ENCODE data around the gene NMUR1. TPM values are rescaled to one million over a fixed set of nuclear protein-coding genes. Genes with fewer than 3 reads are reported as not detected.

The NMUR1 gene
- polyA plus RNA-seq, 1 donor (not counting 4 experiments of a cell fraction or from before 2014, with no cell fraction given), result not detected

- Histone ChIP-seq H3K79me2 (ENCODE audit: control insufficient read depth, insufficient read depth, low read length) (no peaks in the 10 kb centered on the region), H3K4me2 (ENCODE audit: control insufficient read depth, extremely low read depth, insufficient read depth, low read depth, low read length) (no peak overlapping the region), H4K20me1 (ENCODE audit: control insufficient read depth, extremely low read depth, insufficient read depth, low read length) (no peaks in the 10 kb centered on the region), H3K27ac (ENCODE audit: control insufficient read depth, insufficient read depth, low read length) (no peak overlapping the region), H2AFZ (ENCODE audit: control insufficient read depth, low read length) (no peak overlapping the region), H3K36me3 (ENCODE audit: control insufficient read depth in 2 of 2, extremely low read depth in 1 of 2, insufficient read depth in 2 of 2, low read length in 2 of 2) (no peaks in the 10 kb centered on the region), H3K9ac (ENCODE audit: control insufficient read depth, extremely low read depth, insufficient read depth, low read length) (no peak overlapping the region), H3K4me1 (ENCODE audit: control insufficient read depth, extremely low read depth, insufficient read depth, low read length) (no peaks in the 10 kb centered on the region), H3K9me1 (ENCODE audit: control insufficient read depth, extremely low read depth, insufficient read depth, low read length) (no peaks in the 10 kb centered on the region), H3K27me3 (ENCODE audit: control insufficient read depth, extremely low read depth, insufficient read depth, low read length) (no peaks in the 10 kb centered on the region), H3K9me3 (ENCODE audit: control insufficient read depth, low read depth, low read length) (no peaks in the 10 kb centered on the region), H3K4me3 (ENCODE audit: control insufficient read depth in 2 of 3, extremely low read depth in 1 of 3, insufficient read depth in 2 of 3, low read depth in 1 of 3, low read length in 3 of 3) (no peak overlapping the region)
- dilution Hi-C loops (cut with MboI; ENCODE audit: extremely low pct_ligation_motif_present, low sequenced_read_pairs), result no loop called here
- DNase-seq (ENCODE audit: low read depth, low spot score) (no peak), FAIRE-seq (no peak)
- no peak for TF ChIP-seq EZH2 (IDR thresholded peaks at IDR 0.05; ENCODE audit: low read length)
- TF ChIP-seq, protein P1, sequence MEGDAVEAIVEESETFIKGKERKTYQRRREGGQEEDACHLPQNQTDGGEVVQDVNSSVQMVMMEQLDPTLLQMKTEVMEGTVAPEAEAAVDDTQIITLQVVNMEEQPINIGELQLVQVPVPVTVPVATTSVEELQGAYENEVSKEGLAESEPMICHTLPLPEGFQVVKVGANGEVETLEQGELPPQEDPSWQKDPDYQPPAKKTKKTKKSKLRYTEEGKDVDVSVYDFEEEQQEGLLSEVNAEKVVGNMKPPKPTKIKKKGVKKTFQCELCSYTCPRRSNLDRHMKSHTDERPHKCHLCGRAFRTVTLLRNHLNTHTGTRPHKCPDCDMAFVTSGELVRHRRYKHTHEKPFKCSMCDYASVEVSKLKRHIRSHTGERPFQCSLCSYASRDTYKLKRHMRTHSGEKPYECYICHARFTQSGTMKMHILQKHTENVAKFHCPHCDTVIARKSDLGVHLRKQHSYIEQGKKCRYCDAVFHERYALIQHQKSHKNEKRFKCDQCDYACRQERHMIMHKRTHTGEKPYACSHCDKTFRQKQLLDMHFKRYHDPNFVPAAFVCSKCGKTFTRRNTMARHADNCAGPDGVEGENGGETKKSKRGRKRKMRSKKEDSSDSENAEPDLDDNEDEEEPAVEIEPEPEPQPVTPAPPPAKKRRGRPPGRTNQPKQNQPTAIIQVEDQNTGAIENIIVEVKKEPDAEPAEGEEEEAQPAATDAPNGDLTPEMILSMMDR (optimal IDR thresholded peaks at IDR 0.05 in 1 of 3, IDR thresholded peaks at IDR 0.05 in 1 of 3, conservative IDR thresholded peaks at IDR 0.05 in 1 of 3; ENCODE audit: extremely low read depth in 1 of 3, insufficient read depth in 2 of 3, low read length in 3 of 3), result peak in 1 of 3 experiments; percentile 31
Observed at GRCh38 chr2:231489990-231490389, 40.3 kb downstream of the NMUR1 start.

GRCh38 chr2:231488331-231488730 lies 41.9 kb downstream of the NMUR1 start:
- Histone ChIP-seq H3K27me3 (ENCODE audit: control insufficient read depth, extremely low read depth, insufficient read depth, low read length) (no peaks in the 10 kb centered on the region), H3K9ac (ENCODE audit: control insufficient read depth, extremely low read depth, insufficient read depth, low read length) (no peak overlapping the region), H3K4me3 (ENCODE audit: control insufficient read depth in 2 of 3, extremely low read depth in 1 of 3, insufficient read depth in 2 of 3, low read depth in 1 of 3, low read length in 3 of 3) (no peak overlapping the region), H3K27ac (ENCODE audit: control insufficient read depth, insufficient read depth, low read length) (no peak overlapping the region), H4K20me1 (ENCODE audit: control insufficient read depth, extremely low read depth, insufficient read depth, low read length) (no peaks in the 10 kb centered on the region), H3K36me3 (ENCODE audit: control insufficient read depth in 2 of 2, extremely low read depth in 1 of 2, insufficient read depth in 2 of 2, low read length in 2 of 2) (no peaks in the 10 kb centered on the region), H3K4me2 (ENCODE audit: control insufficient read depth, extremely low read depth, insufficient read depth, low read depth, low read length) (no peak overlapping the region), H3K9me3 (ENCODE audit: control insufficient read depth, low read depth, low read length) (no peaks in the 10 kb centered on the region), H2AFZ (ENCODE audit: control insufficient read depth, low read length) (no peak overlapping the region), H3K4me1 (ENCODE audit: control insufficient read depth, extremely low read depth, insufficient read depth, low read length) (no peaks in the 10 kb centered on the region), H3K79me2 (ENCODE audit: control insufficient read depth, insufficient read depth, low read length) (no peaks in the 10 kb centered on the region), H3K9me1 (ENCODE audit: control insufficient read depth, extremely low read depth, insufficient read depth, low read length) (no peaks in the 10 kb centered on the region)
- dilution Hi-C loops (cut with MboI; ENCODE audit: extremely low pct_ligation_motif_present, low sequenced_read_pairs), result no loop called here
- FAIRE-seq, result no peak
- TF ChIP-seq EZH2 (IDR thresholded peaks at IDR 0.05; ENCODE audit: low read length), result no peak
- TF ChIP-seq, protein P1 (optimal IDR thresholded peaks at IDR 0.05 in 1 of 3, IDR thresholded peaks at IDR 0.05 in 1 of 3, conservative IDR thresholded peaks at IDR 0.05 in 1 of 3; ENCODE audit: extremely low read depth in 1 of 3, insufficient read depth in 2 of 3, low read length in 3 of 3), result no peak
- DNase-seq (ENCODE audit: low read depth, low spot score), result no peak

Data from keratinocyte (primary cell).